Neutrophil (primary cell): ENCODE measurements around the gene NSD1.
"Not testable (repeated sequence)": the region's sequence is repeated elsewhere in the genome, so short reads cannot be mapped to it uniquely, and the experiment has no call there.

Experiments used
- H3K27ac ChIP-seq: fragments of 200-600 bp; sonication (generic); 2 replicates; pipeline ENCODE4 v1.5.1; 2016; ENCODE audit warnings: mild to moderate bottlenecking, moderate library complexity
- H3K27me3 ChIP-seq: fragments of 200-600 bp; sonication (generic); 2 replicates; pipeline ENCODE4 v1.6.0; 2016; ENCODE audit warnings: mild to moderate bottlenecking
- H3K36me3 ChIP-seq: fragments of 200-600 bp; sonication (generic); 2 replicates; pipeline ENCODE4 v1.5.1; 2017
- H3K4me1 ChIP-seq, 2 experiments: fragments of 200-600 bp in 1 of 2; sonication (generic) in 1 of 2; 1 replicate in 1 of 2; 2 replicates in 1 of 2; pipeline versions ENCODE4 v1.5.1 to v1.6.1; 2013 to 2016; ENCODE audit warnings: low read depth in 1 of 2, low read length in 1 of 2, mild to moderate bottlenecking in 1 of 2, moderate library complexity in 1 of 2; ENCODE audit not compliant: control insufficient read depth in 1 of 2, insufficient read depth in 1 of 2
- H3K4me3 ChIP-seq, 2 experiments: fragments of 200-600 bp in 1 of 2; sonication (generic) in 1 of 2; 1 replicate in 1 of 2; 2 replicates in 1 of 2; pipeline ENCODE4 v1.5.1; 2013 to 2016; ENCODE audit warnings: low read depth in 1 of 2, low read length in 1 of 2, mild to moderate bottlenecking in 1 of 2, moderate library complexity in 1 of 2
- H3K9me3 ChIP-seq: fragments of 200-600 bp; sonication (generic); 2 replicates; pipeline ENCODE4 v1.5.1; 2016
- TF ChIP-seq, protein P1 (sequence below): fragments of 200-600 bp; sonication (generic); IDR thresholded peaks from 2 replicates; pipeline ENCODE4 v1.5.1; 2016; ENCODE audit warnings: antibody characterized with exemption

Gene NSD1

DNA sequence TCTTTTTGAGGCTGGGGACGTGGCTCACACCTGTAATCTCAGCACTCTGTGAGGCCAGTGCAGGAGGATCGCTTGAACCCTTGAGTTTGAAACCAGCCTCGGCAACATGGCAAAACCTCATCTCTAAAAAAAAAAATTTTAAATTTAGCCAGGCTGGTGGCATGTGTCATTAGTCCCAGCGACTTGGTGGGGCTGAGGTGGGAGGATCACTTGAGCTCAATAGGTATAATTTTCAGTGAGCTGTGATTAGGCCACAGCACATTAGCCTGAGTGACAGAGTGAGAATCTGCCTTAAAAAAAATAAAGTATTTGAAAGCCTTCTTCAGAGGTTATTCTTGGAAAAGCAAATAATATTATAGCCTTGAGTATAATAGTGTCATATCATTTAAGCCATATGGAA lies 41.8 kb downstream of the NSD1 start:
- Histone ChIP-seq H3K36me3 (peaks cover 15% of the 10 kb centered on the region), H3K4me1 (no peaks in the 10 kb centered on the region), H3K27me3 (no peaks in the 10 kb centered on the region), H3K27ac (no peak overlapping the region), H3K9me3 (no peaks in the 10 kb centered on the region), H3K4me3 (no peak overlapping the region)
- TF ChIP-seq, protein P1, sequence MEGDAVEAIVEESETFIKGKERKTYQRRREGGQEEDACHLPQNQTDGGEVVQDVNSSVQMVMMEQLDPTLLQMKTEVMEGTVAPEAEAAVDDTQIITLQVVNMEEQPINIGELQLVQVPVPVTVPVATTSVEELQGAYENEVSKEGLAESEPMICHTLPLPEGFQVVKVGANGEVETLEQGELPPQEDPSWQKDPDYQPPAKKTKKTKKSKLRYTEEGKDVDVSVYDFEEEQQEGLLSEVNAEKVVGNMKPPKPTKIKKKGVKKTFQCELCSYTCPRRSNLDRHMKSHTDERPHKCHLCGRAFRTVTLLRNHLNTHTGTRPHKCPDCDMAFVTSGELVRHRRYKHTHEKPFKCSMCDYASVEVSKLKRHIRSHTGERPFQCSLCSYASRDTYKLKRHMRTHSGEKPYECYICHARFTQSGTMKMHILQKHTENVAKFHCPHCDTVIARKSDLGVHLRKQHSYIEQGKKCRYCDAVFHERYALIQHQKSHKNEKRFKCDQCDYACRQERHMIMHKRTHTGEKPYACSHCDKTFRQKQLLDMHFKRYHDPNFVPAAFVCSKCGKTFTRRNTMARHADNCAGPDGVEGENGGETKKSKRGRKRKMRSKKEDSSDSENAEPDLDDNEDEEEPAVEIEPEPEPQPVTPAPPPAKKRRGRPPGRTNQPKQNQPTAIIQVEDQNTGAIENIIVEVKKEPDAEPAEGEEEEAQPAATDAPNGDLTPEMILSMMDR: no peak

DNA sequence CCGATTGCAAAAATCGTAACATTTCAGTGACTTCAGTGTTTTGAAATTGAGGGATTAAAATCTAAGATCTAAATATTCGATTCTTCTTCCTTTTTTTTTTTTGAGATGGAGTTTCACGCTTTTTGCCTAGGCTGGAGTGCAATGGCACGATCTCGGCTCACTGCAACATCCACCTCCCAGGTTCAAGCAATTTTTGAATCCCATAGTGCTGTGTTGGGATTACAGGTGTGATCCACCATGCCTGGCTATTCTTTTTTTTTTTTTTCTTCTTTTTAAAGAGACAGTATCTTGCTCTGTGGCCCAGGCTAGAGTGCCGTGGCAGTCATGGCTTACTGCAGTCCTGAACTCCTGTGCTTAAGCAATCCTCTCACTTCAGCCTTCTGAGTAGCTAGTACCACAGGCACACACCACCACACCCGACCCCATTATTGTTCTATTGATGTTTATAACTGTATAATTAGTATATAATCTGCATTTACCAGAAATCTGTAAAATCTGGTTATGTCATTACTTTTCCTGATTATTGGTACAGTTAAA lies 42.7 kb downstream of the NSD1 start:
- Histone ChIP-seq H3K9me3 (no peaks in the 10 kb centered on the region), H3K27me3 (no peaks in the 10 kb centered on the region), H3K36me3 (peaks cover 15% of the 10 kb centered on the region), H3K4me1 (no peaks in the 10 kb centered on the region), H3K27ac (no peak overlapping the region), H3K4me3 (no peak overlapping the region)
- TF ChIP-seq, protein P1: no peak

DNA sequence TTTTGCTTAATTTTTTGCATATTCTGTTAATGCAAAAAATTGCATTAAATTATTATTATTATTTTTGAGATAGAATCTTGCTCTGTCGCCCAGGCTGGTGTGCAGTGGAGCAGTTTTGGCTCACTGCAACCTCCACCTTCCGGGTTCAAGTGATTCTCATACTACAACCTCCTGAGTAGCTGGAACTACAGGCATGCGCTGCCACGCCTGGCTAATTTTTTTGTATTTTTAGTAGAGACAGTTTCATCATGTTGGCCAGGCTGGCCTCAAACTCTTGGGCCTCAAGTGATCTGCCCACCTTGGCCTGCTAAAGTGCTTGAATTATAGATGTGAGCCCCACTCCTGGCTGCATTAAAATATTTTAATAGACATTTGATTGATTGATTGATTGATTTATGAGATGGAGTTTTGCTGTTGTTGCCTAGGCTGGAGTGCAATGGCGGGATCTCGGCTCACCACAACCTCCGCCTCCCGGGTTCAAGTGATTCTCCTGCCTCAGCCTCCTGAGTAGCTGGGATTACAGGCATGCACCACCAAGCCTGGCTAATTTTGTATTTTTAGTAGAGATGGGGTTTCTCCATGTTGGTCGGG lies 44.4 kb downstream of the NSD1 start:
- peaks cover 24% of the 10 kb centered on the region for H3K36me3 ChIP-seq
- not testable (repeated sequence) for H3K4me3 ChIP-seq

DNA sequence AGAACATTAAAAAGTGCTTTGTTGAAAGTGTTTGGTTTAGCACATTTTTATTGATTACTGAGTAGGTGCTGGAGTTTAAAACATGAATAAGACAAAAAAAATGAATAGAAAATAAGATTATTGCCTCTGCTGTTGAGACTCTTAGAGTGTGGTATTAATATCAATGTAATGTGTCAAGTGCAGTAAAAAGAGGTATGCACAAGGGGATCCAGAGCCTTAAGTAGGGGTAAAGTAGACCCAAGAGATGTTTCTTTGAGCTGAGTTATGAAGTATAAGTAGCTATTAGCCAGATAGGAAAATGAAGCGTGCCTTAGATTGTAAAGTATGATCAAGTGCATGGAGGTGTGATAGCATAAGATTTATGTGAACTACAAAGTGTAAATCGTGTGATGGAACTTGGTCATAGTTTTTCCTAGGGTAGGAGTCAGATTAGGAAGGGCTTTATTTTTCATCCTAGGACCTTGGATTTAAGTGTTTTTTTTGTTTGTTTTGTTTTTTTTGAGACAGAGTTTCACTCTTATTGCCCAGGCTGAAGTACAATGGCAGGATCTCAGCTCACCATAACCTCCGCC lies 45.2 kb downstream of the NSD1 start:
- H3K36me3 ChIP-seq: peaks cover 20% of the 10 kb centered on the region
- H3K27ac ChIP-seq: no peak overlapping the region
- no peaks in the 10 kb centered on the region for H3K27me3 ChIP-seq
- no peak overlapping the region for H3K4me3 ChIP-seq
- TF ChIP-seq, protein P1: no peak
- H3K4me1 ChIP-seq: no peaks in the 10 kb centered on the region
- no peaks in the 10 kb centered on the region for H3K9me3 ChIP-seq

More for the DNA sequence above, 44.4 kb downstream of the NSD1 start:
- H3K4me1 ChIP-seq, H3K27me3 ChIP-seq, H3K9me3 ChIP-seq, H3K27ac ChIP-seq: not testable (repeated sequence)

DNA sequence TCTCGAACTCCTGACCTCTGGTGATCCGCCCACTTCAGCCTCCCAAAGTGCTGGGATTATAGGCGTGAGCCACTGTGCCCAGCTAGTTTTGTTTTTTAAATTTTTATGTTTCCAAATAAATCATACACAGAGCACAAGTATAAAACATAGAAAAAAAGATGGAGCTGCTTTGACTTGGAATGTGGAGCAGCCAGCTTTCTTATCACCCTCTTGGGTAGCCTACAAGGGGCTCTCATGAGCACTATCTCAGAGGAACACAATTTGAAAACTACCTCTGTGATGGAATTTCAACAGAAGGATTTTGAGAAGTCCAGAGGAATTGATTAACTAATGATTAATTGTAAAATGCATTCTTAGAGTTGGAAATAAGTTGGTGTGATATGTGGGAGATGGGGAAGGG lies 45.9 kb downstream of the NSD1 start:
- Histone ChIP-seq H3K27me3 (no peaks in the 10 kb centered on the region), H3K4me3 (no peak overlapping the region), H3K4me1 (no peaks in the 10 kb centered on the region), H3K9me3 (no peaks in the 10 kb centered on the region), H3K27ac (no peak overlapping the region), H3K36me3 (peaks cover 16% of the 10 kb centered on the region)
- TF ChIP-seq, protein P1: no peak

DNA sequence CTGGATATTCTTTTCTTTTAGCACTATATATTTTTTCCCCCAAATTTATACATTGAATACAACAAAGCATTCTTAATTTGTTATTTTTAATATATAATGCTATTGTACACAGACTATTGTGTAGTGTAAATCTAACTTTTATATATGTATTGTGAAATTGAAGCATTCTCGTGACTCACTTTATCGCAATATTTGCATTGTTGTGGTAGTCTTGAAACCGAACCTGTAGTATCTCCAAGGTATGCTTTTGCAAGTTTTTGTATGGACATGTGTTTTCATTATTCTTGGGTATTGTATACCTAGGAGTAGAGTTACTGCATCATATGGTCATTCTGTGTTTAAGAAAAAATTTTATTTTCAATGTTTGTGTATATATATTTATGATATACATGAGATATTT lies 49.6 kb downstream of the NSD1 start:
- Histone ChIP-seq H3K36me3 (peaks cover 9% of the 10 kb centered on the region), H3K27ac (peak overlapping the region; percentile 55), H3K27me3 (no peaks in the 10 kb centered on the region), H3K4me1 (no peaks in the 10 kb centered on the region), H3K4me3 (no peak overlapping the region), H3K9me3 (no peaks in the 10 kb centered on the region)
- TF ChIP-seq, protein P1: no peak
